Activated T-cell treated with anti-CD3 and anti-CD28 coated beads for 1 hour (primary cell): ENCODE measurements around the gene TSNAX.

Experiments used
- DNase-seq: peaks from one replicate; pipeline ENCODE4 v3.0.0-alpha.2; 2020; ENCODE audit warnings: low read depth

The TSNAX gene

DNA sequence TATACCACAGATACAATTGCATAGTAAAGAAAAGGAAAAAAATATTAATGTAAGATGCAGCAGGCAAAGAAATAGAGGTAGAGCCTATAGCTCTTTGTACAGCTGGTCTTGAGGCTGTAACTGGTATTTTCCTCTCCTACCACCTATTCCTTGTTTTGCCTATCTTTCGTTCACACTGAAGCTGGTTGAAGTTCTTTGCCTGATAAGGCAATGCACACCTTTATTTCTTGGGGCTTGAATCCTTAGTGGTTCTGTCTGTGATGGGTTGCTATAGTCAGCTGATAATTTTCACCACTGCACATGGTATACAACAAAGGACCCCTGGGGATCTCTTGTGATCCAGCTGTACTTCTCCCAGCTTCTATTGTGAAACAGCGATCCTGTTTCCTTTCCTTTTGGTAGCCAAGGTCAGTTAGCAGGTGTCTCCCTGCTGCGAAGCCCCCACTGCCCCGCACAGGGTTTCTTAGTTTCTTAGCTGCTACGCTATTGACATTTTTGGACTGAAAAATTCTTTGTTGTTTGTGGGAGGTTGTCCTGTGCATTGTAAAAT is 9.9 kb upstream of the TSNAX start:
- DNase-seq = no peak

- no peak for DNase-seq
These were observed 9.3 kb upstream of the TSNAX start for GRCh38 chr1:231519166-231519565.

DNA sequence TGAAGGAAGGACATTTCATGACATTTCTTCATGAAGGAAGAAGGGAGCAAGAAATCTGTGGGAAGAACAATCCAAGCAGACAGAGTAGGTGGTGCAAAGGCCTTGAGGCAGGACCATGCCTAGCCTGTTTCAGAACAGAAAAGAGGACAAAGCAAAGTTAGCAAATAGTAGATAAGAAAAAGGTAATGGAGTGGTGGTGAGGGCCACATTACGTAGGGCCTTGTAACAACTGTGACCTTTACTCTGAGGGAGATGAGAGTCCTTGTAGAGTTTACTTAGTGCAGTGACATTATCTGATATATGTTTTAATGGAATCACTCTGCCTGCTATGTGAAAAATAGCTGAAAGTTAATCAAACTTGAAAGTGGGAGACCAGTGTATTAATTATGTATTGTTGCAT is 6.4 kb upstream of the TSNAX start:
- no peak for DNase-seq

DNA sequence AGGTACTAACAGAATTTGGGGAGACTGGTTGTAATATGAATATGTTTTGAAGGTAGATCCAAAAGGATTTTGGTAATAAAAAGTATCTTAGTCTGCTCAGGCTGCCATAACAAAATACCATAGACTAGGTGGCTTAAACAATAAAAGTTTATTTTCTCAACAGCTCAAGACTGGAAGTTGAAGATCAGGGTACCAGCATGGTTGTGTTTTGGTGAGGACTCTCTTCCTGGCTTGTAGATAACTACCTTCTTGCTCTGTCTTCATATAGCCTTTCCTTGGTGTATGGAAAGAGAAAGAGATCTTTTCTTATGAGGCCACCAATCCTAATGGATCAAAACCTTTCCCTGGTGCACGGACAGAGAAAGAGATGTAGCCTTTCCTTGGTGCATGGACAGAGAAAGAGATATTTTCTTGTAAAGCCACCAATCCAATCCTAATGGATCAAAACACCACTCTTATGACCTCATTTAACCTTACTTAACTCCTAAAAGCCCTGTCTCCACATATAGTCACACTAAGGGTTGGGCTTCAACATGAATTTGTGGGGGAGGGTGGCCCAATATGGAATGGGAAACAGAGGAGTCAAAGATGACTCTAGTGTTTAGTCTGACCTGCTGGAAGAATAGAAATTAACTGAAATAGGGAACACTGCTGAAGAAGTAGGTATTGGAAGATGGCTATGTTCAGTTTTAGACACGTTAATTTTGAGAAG is 5.4 kb upstream of the TSNAX start:
- no peak for DNase-seq

DNA sequence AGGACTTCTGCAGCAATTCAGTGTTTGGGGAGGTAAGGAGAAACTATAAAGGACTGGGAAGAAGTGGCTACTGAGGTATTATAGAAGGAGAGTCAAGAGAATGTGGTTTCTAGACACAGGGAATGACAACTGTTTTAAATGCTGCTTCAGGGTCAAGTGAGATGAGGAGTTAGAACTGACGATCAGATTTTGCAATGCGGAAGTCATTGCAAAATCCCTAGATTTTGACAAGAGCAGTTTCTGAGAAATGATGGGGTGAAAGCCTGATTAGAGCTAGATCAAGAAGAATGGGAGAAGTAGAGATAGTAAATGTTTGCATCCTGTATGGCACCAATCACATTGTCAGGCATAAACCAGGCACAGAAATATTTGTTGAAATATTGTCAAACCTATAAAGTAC is 4.7 kb upstream of the TSNAX start:
- no peak for DNase-seq

GRCh38 chr1:231526536-231526935 is 1.9 kb upstream of the TSNAX start:
- no peak for DNase-seq

DNA sequence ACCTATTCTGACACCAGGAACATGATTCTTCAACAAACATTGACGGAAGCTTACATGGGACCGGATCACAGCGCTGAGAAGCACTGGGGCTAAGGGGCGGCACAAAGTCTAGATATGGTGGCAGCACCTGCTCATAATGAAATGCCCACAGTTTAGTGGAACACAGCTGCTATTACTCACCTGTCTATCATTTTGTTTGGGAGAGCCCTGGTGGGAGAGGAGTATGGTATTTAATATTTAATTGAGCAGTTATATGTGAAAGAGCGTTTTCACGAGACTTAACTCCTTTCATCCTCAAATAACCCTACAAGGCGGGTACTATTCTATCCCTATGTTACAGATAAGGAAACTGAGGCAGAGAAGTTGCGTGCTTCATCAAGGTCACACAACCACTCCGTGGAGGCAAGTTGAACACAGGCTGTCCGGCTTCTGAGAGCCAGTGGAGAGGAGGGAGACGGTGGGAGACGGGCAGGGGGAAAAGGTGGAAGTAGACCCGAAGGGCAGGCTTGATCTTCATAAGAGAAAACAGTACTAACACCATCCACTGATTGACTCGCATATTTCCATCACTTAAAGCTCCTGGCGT is 790 bp upstream of the TSNAX start:
- no peak for DNase-seq

DNA sequence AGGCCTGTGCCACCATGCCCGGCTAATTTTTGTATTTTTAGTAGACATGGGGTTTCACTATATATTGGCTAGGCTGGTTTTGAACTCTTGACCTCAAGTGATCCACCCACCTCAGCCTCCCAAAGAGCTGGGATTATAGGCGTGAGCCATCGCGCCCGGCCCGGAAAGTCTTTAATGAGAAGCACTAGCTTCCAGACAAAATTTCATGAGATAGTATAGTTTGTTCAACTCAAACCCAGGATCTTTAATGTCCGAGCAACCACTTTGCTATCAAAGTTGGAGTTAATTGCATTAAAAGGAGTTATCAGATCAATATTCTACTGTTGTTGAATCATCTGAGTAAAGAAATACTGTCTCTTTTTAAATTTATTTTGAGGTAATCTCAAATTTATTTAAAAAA is 4.8 kb downstream of the TSNAX start:
- no peak for DNase-seq

GRCh38 chr1:231534703-231535159 is 6.3 kb downstream of the TSNAX start:
- no peak for DNase-seq

GRCh38 chr1:231536099-231536498 is 7.6 kb downstream of the TSNAX start:
- DNase-seq = no peak

GRCh38 chr1:231540847-231541246 is 12.4 kb downstream of the TSNAX start:
- DNase-seq = no peak

DNA sequence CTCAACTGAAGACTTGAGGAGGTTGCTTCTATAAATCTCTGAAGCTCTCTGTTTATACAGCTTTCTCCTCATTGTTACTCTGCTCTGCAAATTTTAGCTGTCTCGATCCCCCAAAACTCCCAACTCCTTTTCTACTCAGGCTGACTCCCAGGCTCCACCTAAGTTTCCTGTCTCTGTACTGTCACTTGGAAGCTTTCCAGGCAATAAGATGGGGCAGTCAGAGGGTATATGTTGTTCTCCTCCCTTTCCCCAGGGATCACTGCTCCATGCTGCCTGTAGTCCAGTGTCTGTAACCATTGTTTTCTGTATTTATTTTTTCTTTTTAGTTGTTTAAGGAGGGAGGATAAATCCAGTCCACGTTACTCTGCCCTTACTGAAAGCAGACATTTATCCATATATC is 13.4 kb downstream of the TSNAX start:
- DNase-seq = no peak

DNA sequence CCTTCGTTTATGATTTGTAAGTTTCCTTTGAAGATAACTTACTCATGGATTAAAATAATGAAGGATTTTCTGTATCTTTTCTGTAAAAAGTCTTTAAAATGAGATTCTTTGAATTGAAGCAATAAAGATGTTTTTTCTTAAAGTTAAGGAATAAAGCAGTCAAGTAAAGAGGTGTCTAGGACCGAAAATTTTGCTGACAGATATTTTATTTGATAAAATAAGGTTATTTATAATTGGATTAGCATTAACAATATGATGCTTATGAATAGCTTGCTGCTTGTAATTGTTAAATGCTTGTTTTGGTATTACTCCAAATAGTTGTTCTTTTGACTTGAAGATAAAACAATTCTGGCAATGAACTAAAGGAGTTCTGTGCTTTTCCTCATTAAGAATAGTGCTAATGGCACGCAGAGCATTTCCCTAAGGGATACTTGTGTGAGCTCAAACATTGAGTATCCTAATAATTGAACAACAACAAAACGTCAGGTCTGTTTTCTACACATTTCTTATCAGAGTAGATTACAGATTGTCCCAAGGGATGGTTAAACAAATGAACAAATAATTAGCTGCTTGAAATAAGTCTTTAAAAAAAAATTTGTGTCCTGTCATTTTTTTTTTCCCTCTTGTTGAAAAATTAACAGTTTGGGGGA is 16.6 kb downstream of the TSNAX start:
- no peak for DNase-seq

DNA sequence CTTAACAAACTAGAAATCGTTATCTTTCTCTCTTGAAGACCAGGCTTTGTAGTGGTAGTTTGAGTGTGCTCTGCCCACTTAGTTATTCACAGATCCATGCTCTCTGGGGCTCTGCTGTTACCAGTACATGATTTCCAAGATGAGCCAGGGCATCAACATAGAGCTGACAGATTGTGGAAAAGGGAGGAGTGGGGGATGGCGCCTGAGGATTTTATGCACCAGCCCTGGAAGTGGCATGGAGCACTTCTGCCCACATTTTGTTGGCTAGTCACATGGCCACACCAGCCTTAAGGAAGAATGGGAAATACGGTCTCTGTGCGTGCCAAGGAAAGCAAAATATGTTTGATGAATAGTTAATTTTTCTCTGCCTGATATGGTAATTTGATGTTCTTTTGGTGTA is 18.2 kb downstream of the TSNAX start:
- DNase-seq = no peak

DNA sequence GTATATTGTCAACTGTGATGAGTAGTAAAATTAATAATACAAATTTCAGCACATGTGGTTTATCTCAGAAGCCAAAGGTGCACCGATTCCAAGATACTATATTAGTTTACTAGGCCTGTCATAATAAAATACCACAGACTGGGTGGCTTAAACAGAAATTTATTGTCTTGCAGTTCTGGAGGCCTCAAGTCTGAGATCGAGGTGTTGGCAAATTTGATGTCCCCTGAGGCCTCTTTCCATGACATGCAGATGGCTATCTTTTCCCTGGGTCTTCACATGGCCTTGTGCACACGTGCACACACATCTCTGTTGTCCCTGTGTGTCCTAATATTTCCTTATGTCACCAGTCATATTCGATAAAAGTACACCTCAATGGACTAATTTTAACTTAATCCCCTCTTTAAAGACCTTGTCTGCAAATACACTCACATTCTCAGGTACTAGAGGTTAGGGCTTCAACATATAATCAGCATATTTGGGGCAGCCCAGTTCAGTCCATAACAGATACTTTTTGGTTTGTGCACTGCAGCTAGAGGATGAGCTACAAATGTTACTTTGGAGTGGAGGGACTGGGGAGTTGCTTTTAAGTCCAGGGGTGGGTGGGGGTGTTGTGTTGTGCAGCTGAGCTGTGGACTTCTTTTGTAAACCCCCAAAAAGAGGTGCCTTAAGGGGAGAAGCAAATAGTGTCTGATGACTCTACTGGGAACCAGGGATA is 21.4 kb downstream of the TSNAX start:
- DNase-seq = no peak

DNA sequence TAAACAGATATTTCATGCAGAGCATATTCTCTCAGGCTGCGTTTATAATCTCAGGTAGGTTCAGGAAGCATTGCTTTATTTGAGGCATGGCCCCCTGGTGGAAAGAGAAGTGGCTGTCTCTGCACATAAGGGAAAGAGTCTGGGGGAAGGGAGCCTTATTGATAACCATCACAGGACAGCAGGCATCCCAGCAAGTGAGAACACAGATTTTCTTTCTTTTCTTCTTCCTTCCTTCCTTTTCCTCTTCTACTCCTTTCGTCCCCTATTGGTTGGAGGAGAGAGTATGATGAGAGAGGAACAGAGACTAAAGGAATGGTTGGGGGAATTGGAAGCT is 21.9 kb downstream of the TSNAX start:
- DNase-seq = no peak

- DNase-seq = no peak
These were observed 24.9 kb downstream of the TSNAX start for GRCh38 chr1:231553320-231553719.

GRCh38 chr1:231554969-231555368 is 26.5 kb downstream of the TSNAX start:
- no peak for DNase-seq

GRCh38 chr1:231557411-231557810 is 28.9 kb downstream of the TSNAX start:
- DNase-seq = no peak

DNA sequence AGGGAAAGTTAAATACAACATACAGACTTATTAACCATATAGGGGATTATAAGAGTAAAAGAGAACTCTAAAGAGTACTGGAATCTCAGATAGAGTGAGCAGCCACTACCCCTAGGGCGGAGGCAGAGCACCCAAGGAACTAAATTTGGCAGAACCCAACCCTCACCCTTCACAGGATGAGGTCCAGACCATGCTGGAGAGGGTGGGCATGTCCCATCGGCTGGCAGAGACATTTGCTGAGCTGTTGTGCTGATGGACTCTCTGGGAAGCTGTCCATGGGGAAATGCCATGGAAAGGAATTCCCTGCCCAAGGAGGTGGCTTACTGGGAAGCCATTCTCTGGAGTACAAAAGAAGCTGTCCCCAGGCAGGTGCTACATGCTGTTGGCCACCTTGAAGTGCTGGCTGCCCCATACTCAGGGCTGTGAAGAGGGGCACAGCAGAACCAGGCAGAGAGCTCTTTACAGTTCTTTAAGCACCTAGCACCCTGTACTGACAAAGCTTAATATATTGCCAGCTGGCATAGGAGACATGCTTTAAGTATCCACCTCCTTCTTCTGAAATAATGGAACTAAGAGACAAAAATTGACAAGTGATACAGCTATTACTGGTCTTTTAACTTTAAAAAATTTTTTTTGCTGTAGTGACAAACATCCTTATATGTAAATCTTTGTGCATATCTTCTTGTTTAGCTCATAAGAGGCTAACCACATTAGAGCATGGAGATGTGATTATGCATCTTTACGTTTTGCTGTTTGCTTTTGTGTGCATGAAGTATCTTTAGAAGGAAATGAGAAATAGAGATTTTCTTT is 29.6 kb downstream of the TSNAX start:
- no peak for DNase-seq

GRCh38 chr1:231558708-231559185 is 30.3 kb downstream of the TSNAX start:
- DNase-seq = no peak
